SK-N-MC (cell line): ENCODE results near the gene TMEM147.

ENCODE experiments used
- DNase-seq: peaks from one replicate; pipeline ENCODE4 v3.0.0-alpha.2; 2011; ENCODE audit warnings: low read depth, low spot score
- H3K27ac ChIP-seq: fragments of 200-600 bp; sonication (generic); 2 replicates; pipeline ENCODE4 v1.5.1; 2016; ENCODE audit warnings: mixed run types
- H3K36me3 ChIP-seq: fragments of 200-600 bp; sonication (generic); 2 replicates; pipeline ENCODE4 v1.6.1; 2017; ENCODE audit warnings: antibody characterized with exemption, low read length, mixed read lengths; ENCODE audit not compliant: insufficient read depth
- H3K4me3 ChIP-seq: fragments of 200-600 bp; sonication (generic); 2 replicates; pipeline ENCODE4 v1.5.1; 2016
- H3K9ac ChIP-seq: fragments of 200-600 bp; sonication (generic); 2 replicates; pipeline ENCODE4 v1.8.0; 2017; ENCODE audit warnings: mixed run types, mixed read lengths; ENCODE audit not compliant: insufficient read length
- H3K9me3 ChIP-seq: fragments of 200-600 bp; sonication (generic); 2 replicates; pipeline ENCODE4 v1.6.1; 2017; ENCODE audit warnings: low read depth, mild to moderate bottlenecking, antibody characterized with exemption, low read length, moderate library complexity, mixed read lengths
- EZH2 ChIP-seq: fragments of 200-600 bp; sonication (generic); IDR thresholded peaks from one replicate; pipeline ENCODE4 v1.6.1; 2017; ENCODE audit warnings: antibody characterized with exemption
- FOXP2 ChIP-seq: optimal IDR thresholded peaks from 2 replicates; pipeline ENCODE3; 2011; ENCODE audit warnings: mild to moderate bottlenecking, moderate library complexity; ENCODE audit not compliant: insufficient read depth; ENCODE audit errors: extremely low read length, control extremely low read depth
- POLR2AphosphoS5 ChIP-seq: IDR thresholded peaks from 2 replicates; pipeline ENCODE4 v1.6.1; 2012; ENCODE audit warnings: mild to moderate bottlenecking, low read depth, low read length, borderline replicate concordance

TMEM147 gene

DNA sequence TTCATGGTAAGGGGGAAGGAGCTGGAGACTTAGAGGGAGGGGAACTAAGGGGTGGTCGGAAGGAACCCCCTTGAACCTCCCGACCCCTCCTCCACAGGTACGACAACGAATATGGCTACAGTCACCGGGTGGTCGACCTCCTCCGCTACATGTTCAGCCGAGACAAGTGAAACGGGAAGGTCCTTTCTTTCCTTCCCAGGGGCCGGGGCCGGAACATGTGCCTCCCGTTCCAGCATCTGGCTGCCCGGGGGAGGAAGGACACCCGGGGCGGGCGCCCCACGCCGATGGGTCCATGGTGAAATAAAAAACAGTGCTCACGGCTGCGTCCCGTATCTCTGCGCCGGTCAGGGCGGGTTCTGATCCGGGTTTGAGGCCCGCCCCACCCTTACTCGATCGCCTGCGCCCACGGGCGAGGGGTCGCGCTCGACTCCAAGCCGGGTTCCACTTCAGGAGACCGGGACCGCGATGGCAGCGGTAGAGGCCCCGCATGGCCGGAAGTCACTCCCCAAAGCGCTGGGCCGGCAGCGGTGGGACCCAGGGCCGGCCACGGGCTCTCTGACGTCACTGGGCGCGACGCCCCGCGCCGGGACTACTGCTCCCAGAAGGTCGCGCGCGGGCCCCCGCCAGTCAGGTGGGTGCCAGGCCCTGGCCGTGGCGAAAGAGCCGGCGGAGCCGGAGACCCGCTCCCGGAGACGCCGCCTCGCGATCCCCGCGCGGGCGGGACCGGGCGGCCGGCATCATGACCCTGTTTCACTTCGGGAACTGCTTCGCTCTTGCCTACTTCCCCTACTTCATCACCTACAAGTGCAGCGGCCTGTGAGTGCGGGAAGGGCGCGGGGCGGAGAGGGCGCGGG is at the start of gene TMEM147:
TSS of gene TMEM147 (plus strand) at position 626 of the 854 bp plus-strand sequence. CDS start at position 740, 114 bp downstream.
- no peak for TF ChIP-seq EZH2
- TF ChIP-seq POLR2AphosphoS5: peak; percentile 77
- peak; percentile 24 for TF ChIP-seq FOXP2
- H3K36me3 ChIP-seq: no peaks in the 10 kb centered on the region; the same call in 1 of the 2 replicates
- H3K9me3 ChIP-seq: no peaks in the 10 kb centered on the region
- DNase-seq: no peak
- peak within 1 kb of the TSS; percentile 96 for H3K9ac ChIP-seq
- no peak within 1 kb of the TSS for H3K27ac ChIP-seq
- H3K4me3 ChIP-seq: peak within 1 kb of the TSS; percentile 98

- no peak for TF ChIP-seq EZH2
- TF ChIP-seq FOXP2: no peak
- H3K27ac ChIP-seq: no peak overlapping the region
- H3K9ac ChIP-seq: no peak overlapping the region
- H3K4me3 ChIP-seq: no peak overlapping the region
- DNase-seq: no peak
- no peaks in the 10 kb centered on the region for H3K9me3 ChIP-seq
- H3K36me3 ChIP-seq: no peaks in the 10 kb centered on the region
Observed at GRCh38 chr19:35497406-35497805, 48.0 kb upstream of the TMEM147 start.

DNA sequence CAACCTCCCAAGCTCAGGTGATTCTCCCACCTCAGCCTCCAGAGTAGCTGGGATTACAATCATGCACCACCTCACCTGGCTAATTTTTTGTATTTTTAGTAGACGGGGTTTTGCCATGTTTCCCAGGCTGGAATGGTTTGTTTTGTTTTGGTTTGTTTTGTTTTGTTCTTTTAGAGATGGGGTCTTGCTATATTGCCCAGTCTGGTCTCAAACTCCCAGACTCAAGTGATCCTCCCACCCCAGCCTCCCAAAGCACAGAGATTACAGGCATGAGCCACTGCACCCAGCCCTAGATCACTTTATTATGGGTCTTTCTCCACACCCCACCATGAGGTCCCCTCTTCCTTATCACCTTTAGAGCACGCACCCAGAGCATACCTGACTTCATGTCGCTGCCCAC is 47.2 kb upstream of the TMEM147 start:
- Histone ChIP-seq H3K27ac (no peak overlapping the region), H3K9ac (no peak overlapping the region), H3K9me3 (no peaks in the 10 kb centered on the region), H3K4me3 (no peak overlapping the region), H3K36me3 (no peaks in the 10 kb centered on the region)
- no peak for DNase-seq
- TF ChIP-seq EZH2: no peak
- TF ChIP-seq POLR2AphosphoS5: no peak
- TF ChIP-seq FOXP2: no peak

DNA sequence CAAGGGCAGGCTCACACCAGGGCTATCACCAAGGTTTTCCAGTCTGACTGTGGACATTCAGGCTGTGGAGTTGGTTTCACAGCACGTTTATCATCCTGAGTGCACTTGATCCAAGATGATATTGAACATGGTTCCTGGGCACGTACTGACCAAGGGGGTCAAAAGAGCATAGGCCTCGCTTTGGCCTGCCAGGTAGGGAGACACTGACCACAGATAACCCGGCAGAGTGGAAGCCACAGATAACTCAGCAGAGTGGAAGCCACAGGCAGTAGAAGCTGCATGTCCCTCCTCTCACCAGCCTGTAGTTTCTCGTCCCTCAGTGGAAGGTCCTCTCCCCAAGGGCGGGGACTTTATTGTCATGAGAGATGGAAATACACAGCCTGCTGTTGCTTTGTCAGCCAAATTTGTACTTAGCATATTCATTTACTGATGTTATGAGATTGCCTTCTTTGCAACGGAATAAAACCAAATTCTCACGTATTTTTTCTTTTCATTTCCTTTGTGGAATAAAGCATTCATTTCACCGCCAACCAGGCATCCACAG is 46.4 kb upstream of the TMEM147 start:
- no peak for DNase-seq
- Histone ChIP-seq H3K9ac (no peak overlapping the region), H3K4me3 (no peak overlapping the region), H3K27ac (no peak overlapping the region), H3K36me3 (no peaks in the 10 kb centered on the region), H3K9me3 (no peaks in the 10 kb centered on the region)
- no peak for TF ChIP-seq POLR2AphosphoS5
- TF ChIP-seq EZH2: no peak
- TF ChIP-seq FOXP2: no peak

DNA sequence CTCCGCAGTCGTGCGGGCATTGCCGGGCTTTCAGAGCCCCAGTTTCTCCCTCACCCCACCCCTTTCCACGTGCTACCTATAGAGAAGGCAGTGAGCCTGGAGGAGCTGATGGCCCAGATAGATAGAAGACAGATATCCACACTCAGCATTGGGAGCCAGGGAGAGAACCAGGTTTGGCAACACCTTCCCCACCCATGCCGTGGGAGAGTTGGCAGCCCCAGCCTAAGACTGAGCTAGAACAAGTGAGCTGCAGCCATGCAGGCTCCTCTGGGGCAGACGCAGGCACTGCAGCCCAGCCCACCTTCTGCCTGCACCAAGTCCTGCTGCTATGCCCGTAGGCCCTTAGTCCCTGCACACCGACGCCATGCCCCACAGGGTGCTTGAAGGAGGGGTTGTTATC is 44.8 kb upstream of the TMEM147 start:
- TF ChIP-seq POLR2AphosphoS5 (no peak), EZH2 (no peak), FOXP2 (no peak)
- DNase-seq: no peak
- H3K36me3 ChIP-seq: no peaks in the 10 kb centered on the region
- no peak overlapping the region for H3K9ac ChIP-seq
- no peak overlapping the region for H3K4me3 ChIP-seq
- no peaks in the 10 kb centered on the region for H3K9me3 ChIP-seq
- H3K27ac ChIP-seq: no peak overlapping the region

DNA sequence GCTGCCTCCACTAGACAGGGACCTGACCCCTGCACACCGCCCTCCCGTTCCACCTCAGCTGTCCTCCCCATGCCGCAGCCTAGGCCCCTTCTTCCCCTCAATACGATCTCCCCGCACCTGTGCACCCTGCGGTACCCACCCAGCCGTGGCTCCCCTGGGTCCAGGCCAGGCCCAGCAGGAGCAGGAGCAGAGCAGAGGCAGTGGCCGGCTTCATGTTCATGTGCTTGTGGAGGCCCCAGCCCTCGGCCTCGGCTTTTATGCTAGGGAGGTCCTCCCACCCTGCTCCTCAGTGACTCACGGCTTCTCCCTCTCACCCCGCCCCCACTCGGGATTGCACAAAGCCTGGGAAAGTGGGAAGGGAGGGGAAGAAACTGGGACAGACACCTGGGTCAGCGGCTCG is 43.7 kb upstream of the TMEM147 start:
- DNase-seq: no peak
- TF ChIP-seq FOXP2 (no peak), EZH2 (no peak), POLR2AphosphoS5 (no peak)
- Histone ChIP-seq H3K9me3 (no peaks in the 10 kb centered on the region), H3K4me3 (no peak overlapping the region), H3K36me3 (no peaks in the 10 kb centered on the region), H3K27ac (no peak overlapping the region), H3K9ac (no peak overlapping the region)

DNA sequence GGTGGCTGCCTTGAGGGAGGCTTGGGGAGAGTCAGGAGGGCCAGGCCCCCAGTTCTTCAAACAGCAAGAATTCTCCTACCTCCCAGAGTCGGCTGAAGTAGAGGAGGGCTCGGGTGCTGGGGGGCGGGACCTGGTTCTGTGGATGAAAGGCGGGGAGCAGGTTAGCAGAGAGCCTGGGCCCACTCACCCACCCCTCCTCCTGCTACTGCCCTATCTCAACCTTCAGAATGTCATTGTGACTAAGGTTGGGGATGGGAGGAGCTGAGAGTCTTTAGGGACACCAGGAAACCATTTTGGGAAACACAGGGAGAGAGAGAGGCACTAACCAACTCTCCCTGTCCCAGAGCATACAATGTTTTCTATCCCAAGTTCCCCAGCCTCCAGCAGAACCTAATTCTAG is 42.7 kb upstream of the TMEM147 start:
- Histone ChIP-seq H3K36me3 (no peaks in the 10 kb centered on the region), H3K27ac (no peak overlapping the region), H3K9me3 (no peaks in the 10 kb centered on the region), H3K9ac (no peak overlapping the region), H3K4me3 (no peak overlapping the region)
- TF ChIP-seq POLR2AphosphoS5 (no peak), EZH2 (no peak), FOXP2 (no peak)
- no peak for DNase-seq

DNA sequence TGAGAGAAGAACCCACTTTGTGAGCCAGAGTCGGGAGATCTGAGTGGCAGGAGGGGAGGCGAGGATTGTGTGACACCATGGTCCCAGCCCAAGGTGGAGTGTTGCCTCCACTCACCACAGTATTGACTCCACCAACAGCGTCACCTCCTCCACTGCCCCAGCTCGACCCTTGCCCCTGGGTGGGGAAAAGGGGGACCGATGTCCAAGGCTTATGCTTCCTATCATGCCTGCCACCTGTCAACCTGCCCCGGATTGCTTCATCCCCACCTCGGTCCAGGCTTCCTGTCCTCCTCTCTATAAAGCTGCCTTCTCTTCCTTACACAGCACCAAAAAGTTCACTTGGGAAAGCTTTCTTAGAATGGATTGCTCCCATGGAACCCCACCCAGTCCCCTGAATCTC is 39.4 kb upstream of the TMEM147 start:
- H3K36me3 ChIP-seq: no peaks in the 10 kb centered on the region

More for the DNA sequence above, 39.4 kb upstream of the TMEM147 start:
- H3K4me3 ChIP-seq: no peak overlapping the region
- H3K27ac ChIP-seq: no peak overlapping the region
- no peak for DNase-seq
- no peaks in the 10 kb centered on the region for H3K9me3 ChIP-seq
- no peak overlapping the region for H3K9ac ChIP-seq
- TF ChIP-seq EZH2 (no peak), POLR2AphosphoS5 (no peak), FOXP2 (no peak)
